Measurements from ENCODE around the gene ANKRD7. TPM values are rescaled to one million over a fixed set of nuclear protein-coding genes. Genes with fewer than 3 reads are reported as not detected.

Gene ANKRD7
- total RNA-seq = not detected
- long read RNA-seq = 0 reads

GRCh38 chr7:118224521-118224920 lies at the start of gene ANKRD7:
ANKRD7 (plus strand) TSS chr7:118224704; CDS start chr7:118224831, 127 bp downstream.
- no peak within 1 kb of the TSS for H3K27ac ChIP-seq
- DNase-seq = no peak
- H3K9me3 ChIP-seq = no peaks in the 10 kb centered on the region
- no peaks in the 10 kb centered on the region for H3K4me1 ChIP-seq
- H3K4me3 ChIP-seq = no peak within 1 kb of the TSS
- no peaks in the 10 kb centered on the region for H3K27me3 ChIP-seq (ENCODE audit: low read depth)
- no peaks in the 10 kb centered on the region for H3K36me3 ChIP-seq
- TF ChIP-seq CTCF (IDR thresholded peaks at IDR 0.05) = no peak
- ATAC-seq = no peak
- intact Hi-C loops (cut with DNase I) = no loop called here

GRCh38 chr7:118175740-118176139 lies 48.8 kb upstream of the ANKRD7 start:
- no peak for TF ChIP-seq CTCF (IDR thresholded peaks at IDR 0.05)
- ATAC-seq = no peak
- intact Hi-C loops (cut with DNase I) = no loop called here

GRCh38 chr7:118179191-118179590 lies 45.3 kb upstream of the ANKRD7 start:
- Histone ChIP-seq H3K4me3 (no peak overlapping the region), H3K4me1 (peaks cover 8% of the 10 kb centered on the region), H3K27me3 (ENCODE audit: low read depth) (no peaks in the 10 kb centered on the region), H3K27ac (no peak overlapping the region), H3K9me3 (no peaks in the 10 kb centered on the region), H3K36me3 (no peaks in the 10 kb centered on the region)
- DNase-seq (no peak), ATAC-seq (no peak)
- no peak for TF ChIP-seq CTCF (IDR thresholded peaks at IDR 0.05)
- intact Hi-C loops (cut with DNase I) = no loop called here

More at GRCh38 chr7:118175740-118176139, 48.8 kb upstream of the ANKRD7 start:
- DNase-seq = no peak
- Histone ChIP-seq H3K36me3 (no peaks in the 10 kb centered on the region), H3K9me3 (no peaks in the 10 kb centered on the region), H3K27ac (no peak overlapping the region), H3K27me3 (ENCODE audit: low read depth) (no peaks in the 10 kb centered on the region), H3K4me1 (no peaks in the 10 kb centered on the region), H3K4me3 (no peak overlapping the region)

GRCh38 chr7:118182593-118183427 lies 41.7 kb upstream of the ANKRD7 start:
- Histone ChIP-seq H3K9me3 (no peaks in the 10 kb centered on the region), H3K4me1 (peaks cover 37% of the 10 kb centered on the region), H3K27me3 (ENCODE audit: low read depth) (no peaks in the 10 kb centered on the region), H3K4me3 (peak overlapping the region; percentile 75), H3K27ac (peak overlapping the region; percentile 90), H3K36me3 (peaks cover 7% of the 10 kb centered on the region)
- DNase-seq = no peak
- no peak for TF ChIP-seq CTCF (IDR thresholded peaks at IDR 0.05)
- intact Hi-C loops (cut with DNase I) = no loop called here
- peak in 1 of 2 donors; percentile 8 for ATAC-seq

GRCh38 chr7:118183428-118183785 lies 41.1 kb upstream of the ANKRD7 start:
- peak overlapping the region; percentile 75 for H3K4me3 ChIP-seq

More at GRCh38 chr7:118183428-118183785, 41.1 kb upstream of the ANKRD7 start:
- Histone ChIP-seq H3K36me3 (peaks cover 13% of the 10 kb centered on the region), H3K27me3 (ENCODE audit: low read depth) (no peaks in the 10 kb centered on the region), H3K27ac (peak overlapping the region; percentile 90), H3K9me3 (no peaks in the 10 kb centered on the region), H3K4me1 (peaks cover 38% of the 10 kb centered on the region)
- TF ChIP-seq CTCF (IDR thresholded peaks at IDR 0.05) = no peak
- intact Hi-C loops (cut with DNase I) = no loop called here
- ATAC-seq = peak; percentile 4 to 36
- DNase-seq = no peak

Measured in lower lobe of right lung (tissue), 2 donors.